ENCODE measurements around the gene ATP8B4. TPM values are rescaled to one million over a fixed set of nuclear protein-coding genes. Genes with fewer than 3 reads are reported as not detected.
A peak's percentile ranks its signal among the peaks of the same experiment; 100 is the strongest.

ATP8B4 gene
- polyA plus RNA-seq, 3 donors: 6.1 to 9.6 (median 6.8) TPM

GRCh38 chr15:49809894-49810609 lies 309.0 kb downstream of the ATP8B4 start:
- Histone ChIP-seq H3K27ac (ENCODE audit: low read depth in 1 of 2, low read length in 2 of 2) (no peak overlapping the region), H3K4me2 (replicated peaks; ENCODE audit: extremely low read depth, low read length, poor library complexity, severe bottlenecking) (no peak overlapping the region), H2AFZ (ENCODE audit: insufficient read depth, low read depth, low read length, poor library complexity, severe bottlenecking) (peak overlapping the region; percentile 13), H3K36me3 (replicated peaks in 1 of 2; ENCODE audit: control insufficient read depth in 1 of 2, insufficient read depth in 2 of 2, low read length in 2 of 2) (no peaks in the 10 kb centered on the region), H3K4me3 (replicated peaks in 1 of 3; ENCODE audit: low read depth in 2 of 3, low read length in 3 of 3) (no peak overlapping the region), H3K4me1 (ENCODE audit: control insufficient read depth in 1 of 2, insufficient read depth in 2 of 2, low read length in 2 of 2) (no peaks in the 10 kb centered on the region), H3K9ac (ENCODE audit: insufficient read depth, low read length, poor library complexity, severe bottlenecking) (no peak overlapping the region), H3K9me3 (replicated peaks in 1 of 2; ENCODE audit: control insufficient read depth in 1 of 2, insufficient read depth in 1 of 2, low read length in 2 of 2) (no peaks in the 10 kb centered on the region), H4K20me1 (ENCODE audit: insufficient read depth, low read length) (no peaks in the 10 kb centered on the region), H3K27me3 (ENCODE audit: control insufficient read depth in 2 of 2, insufficient read depth in 2 of 2, low read length in 2 of 2) (peaks cover 0 to 2% of the 10 kb centered on the region in 2 donors), H3K79me2 (ENCODE audit: insufficient read depth, low read length) (no peaks in the 10 kb centered on the region)
- DNase-seq: no peak
- intact Hi-C loops (cut with micrococcal nuclease): no loop called here
- no CpG with 5 or more reads among the region's 2 CpGs for WGBS (ENCODE audit: insufficient coverage)
- no peak for TF ChIP-seq CTCF (IDR thresholded peaks at IDR 0.05)
- Mint-ChIP-seq H3K9me3 (peaks cover 0 to 8% (median 6%) of the 10 kb centered on the region in 7 donors), H3K27me3 (ENCODE audit: low read depth in 3 of 3) (no peaks in the 10 kb centered on the region), H3K27ac (no peak overlapping the region), H3K4me1 (peaks cover 2% of the 10 kb centered on the region), H3K4me3 (no peak overlapping the region), H3K36me3 (peaks cover 0 to under 1% of the 10 kb centered on the region in 2 donors)

- no peak for TF ChIP-seq CTCF (IDR thresholded peaks at IDR 0.05)
- no peak overlapping the region for H3K27ac ChIP-seq (ENCODE audit: low read depth in 1 of 2, low read length in 2 of 2)
- WGBS (ENCODE audit: insufficient coverage): no CpG with 5 or more reads among the region's 1 CpG
Observed at GRCh38 chr15:49808341-49808740, 310.7 kb downstream of the ATP8B4 start.

More at GRCh38 chr15:49808341-49808740, 310.7 kb downstream of the ATP8B4 start:
- Histone ChIP-seq H3K36me3 (replicated peaks in 1 of 2; ENCODE audit: control insufficient read depth in 1 of 2, insufficient read depth in 2 of 2, low read length in 2 of 2) (no peaks in the 10 kb centered on the region), H3K9me3 (replicated peaks in 1 of 2; ENCODE audit: control insufficient read depth in 1 of 2, insufficient read depth in 1 of 2, low read length in 2 of 2) (peaks cover 3 to 9% of the 10 kb centered on the region in 2 donors), H3K4me1 (ENCODE audit: control insufficient read depth in 1 of 2, insufficient read depth in 2 of 2, low read length in 2 of 2) (no peaks in the 10 kb centered on the region), H4K20me1 (ENCODE audit: insufficient read depth, low read length) (no peaks in the 10 kb centered on the region), H3K4me3 (replicated peaks in 1 of 3; ENCODE audit: low read depth in 2 of 3, low read length in 3 of 3) (no peak overlapping the region), H3K4me2 (replicated peaks; ENCODE audit: extremely low read depth, low read length, poor library complexity, severe bottlenecking) (no peak overlapping the region), H3K27me3 (ENCODE audit: control insufficient read depth in 2 of 2, insufficient read depth in 2 of 2, low read length in 2 of 2) (peaks cover 0 to 2% of the 10 kb centered on the region in 2 donors), H3K9ac (ENCODE audit: insufficient read depth, low read length, poor library complexity, severe bottlenecking) (no peak overlapping the region), H2AFZ (ENCODE audit: insufficient read depth, low read depth, low read length, poor library complexity, severe bottlenecking) (no peak overlapping the region), H3K79me2 (ENCODE audit: insufficient read depth, low read length) (no peaks in the 10 kb centered on the region)
- intact Hi-C loops (cut with micrococcal nuclease): no loop called here
- Mint-ChIP-seq H3K27ac (no peak overlapping the region), H3K36me3 (peaks cover under 1 to 2% of the 10 kb centered on the region in 2 donors), H3K4me3 (no peak overlapping the region), H3K4me1 (peaks cover 1% of the 10 kb centered on the region), H3K9me3 (peaks cover 7 to 22% (median 13%) of the 10 kb centered on the region in 7 donors), H3K27me3 (ENCODE audit: low read depth in 3 of 3) (no peaks in the 10 kb centered on the region)
- DNase-seq: no peak

Small RNA genes lying within 50 kb of the gene (small RNA-seq; reads per million reads assigned to genes)
- not detected for gene RNA5SP394 (ENCODE audit: insufficient read length, low read depth)

Other genes starting within 250 kb of the ATP8B4 start
- gene SLC27A2, start 63.0 kb upstream of the ATP8B4 start, polyA plus RNA-seq: under 1 TPM in 1 of 3 donors, not detected in 2; 0.13 TPM
- gene HDC, start 146.5 kb upstream of the ATP8B4 start, polyA plus RNA-seq: under 1 TPM in 1 of 3 donors, not detected in 2; 0.11 TPM
- gene GABPB1, start 236.0 kb upstream of the ATP8B4 start, polyA plus RNA-seq: 10 to 100 TPM; 12.9 to 15.1 (median 14.9) TPM

All from CD14-positive monocyte (primary cell).